ENCODE results near the gene DPEP1.
"Not testable (repeated sequence)": the region's sequence is repeated elsewhere in the genome, so short reads cannot be mapped to it uniquely, and the experiment has no call there.

The DPEP1 gene

DNA sequence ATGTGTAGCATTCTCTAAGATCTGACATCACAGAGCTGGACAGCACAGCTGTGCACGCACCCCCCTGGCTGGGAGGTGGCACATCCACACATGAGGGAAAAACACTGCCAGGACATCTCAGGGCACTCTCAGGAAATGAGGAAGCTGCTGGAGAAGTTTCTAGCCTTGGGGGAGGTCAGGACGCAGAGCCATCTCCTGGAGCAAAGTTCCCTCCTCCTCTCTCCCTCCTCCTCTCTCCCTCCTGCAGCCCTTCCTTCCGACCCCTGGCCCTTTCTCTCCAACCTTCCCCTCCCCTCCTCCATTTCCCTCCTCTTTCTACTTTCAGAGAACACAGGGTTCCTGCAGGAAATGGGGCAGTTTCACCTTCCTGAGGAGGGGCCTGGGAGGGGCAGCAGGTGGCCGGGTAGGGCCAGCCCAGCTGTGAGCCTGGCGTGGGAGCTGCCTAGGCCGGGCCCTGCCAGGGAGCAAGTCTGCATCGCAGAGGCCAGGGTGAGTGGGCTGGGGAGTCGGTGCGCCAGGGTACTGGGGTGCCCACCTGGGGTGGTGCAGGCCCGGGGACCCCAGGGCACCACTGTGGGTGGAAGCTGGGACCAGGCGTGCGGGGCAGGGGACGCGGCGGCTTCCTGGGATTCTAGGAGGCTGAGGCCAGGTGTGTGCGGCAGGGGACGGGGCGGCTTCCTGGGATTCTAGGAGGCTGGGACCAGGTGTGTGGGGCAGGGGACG is at the start of gene DPEP1:
Gene DPEP1 (plus strand): TSS at position 412 of the 723 bp plus-strand sequence. CDS start 16,769 bp downstream, outside the sequence.
- no peak for DNase-seq (ENCODE audit: low spot score)

DNA sequence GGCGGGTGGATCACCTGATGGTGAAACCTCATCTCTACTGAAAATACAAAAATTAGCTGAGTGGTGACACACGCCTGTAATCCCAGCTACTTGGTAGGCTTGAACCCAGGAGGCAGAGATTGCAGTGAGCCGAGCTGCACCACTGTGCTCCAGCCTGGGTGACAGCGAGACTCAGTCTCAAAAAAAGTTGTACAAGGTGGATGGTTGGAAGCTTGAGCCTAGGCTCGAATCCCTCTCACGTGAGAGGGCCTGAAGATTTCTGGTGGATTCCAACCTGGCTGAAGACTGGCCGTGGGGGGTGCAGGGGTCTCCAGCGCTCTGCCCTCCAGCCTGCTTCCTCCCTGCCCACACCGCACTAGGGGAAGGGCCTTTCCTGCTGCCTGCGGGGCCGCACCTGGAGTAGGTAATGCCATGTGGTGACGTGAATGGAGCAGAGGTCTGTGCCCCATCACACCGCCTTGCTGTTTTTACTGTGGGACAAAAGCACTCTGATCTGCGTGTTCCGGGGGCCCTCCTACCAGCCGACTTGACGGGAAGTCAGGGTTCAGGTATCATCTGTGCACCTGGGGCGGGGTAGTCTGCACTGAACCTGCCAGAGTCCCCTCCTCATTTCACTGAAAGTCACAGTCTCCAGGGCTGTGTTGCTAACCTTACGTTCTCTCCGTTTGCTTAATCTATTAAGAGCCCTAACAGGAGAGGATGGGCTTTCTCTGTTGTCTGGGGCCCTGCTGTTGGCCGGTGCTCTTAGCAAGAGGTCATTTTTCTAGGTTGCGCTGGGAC is 48.8 kb upstream of the DPEP1 start:
- no peak for DNase-seq (ENCODE audit: low spot score)

DNA sequence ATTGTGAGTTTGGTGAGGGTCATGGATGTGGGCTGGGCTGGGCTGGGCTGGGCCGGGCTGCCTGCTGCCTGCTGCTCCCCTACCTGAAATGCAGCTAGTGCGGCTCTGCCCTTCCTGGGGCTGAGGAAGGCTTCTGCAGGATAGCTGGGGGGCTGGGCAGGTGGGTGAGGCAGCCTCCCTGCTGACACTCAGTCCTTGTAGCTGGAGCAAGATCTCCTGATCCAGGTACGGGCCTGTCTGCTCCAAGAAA is 48.3 kb upstream of the DPEP1 start:
- DNase-seq (ENCODE audit: low spot score): no peak

- DNase-seq (ENCODE audit: low spot score): peak; percentile 37
Measured at GRCh38 chr16:89565506-89566372, 47.7 kb upstream of the DPEP1 start.

DNA sequence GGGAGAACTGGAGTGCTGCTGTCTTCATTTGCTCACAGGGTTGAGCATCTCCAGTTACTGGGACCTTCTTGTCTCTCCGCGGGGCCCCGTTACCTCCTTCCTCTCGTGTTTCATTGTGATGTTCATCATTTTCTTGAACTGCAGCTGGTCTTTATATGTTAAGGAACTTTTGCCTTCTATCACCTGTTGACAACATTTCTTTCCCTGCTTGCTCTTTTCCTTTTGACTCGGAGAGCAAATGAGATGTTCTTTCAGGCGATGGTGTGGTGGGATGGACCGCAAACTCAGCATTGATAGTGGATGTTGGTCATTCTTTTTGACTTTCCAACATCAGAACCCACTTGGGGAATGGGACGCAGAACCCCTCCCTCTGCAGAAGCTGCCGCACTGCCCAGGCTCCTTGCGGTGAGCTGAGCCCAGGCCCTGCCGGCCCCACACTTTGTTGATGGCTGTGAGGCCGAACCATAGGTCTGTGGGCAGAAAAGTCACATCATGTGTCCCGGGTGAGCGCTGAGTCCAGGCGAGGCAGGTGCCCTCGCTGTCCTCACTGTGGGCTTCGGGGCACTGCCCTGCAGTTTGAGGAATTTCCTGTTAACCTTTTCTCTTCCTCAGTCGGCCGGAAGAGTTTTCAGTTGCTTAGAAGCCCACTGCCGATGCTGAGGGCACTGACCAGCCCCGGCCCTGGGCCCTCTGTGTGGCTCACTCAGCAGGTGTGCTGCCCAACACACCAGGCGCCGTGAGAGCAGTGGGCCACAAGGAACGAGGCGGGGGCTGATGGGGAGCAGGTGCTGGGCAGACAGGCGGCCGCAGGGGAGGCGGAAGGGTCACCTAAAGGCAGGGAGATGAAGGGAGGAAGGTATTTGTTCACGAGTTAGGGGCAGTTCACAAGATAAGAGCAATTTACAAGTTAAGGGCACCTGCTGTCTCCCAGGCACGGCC is 45.5 kb upstream of the DPEP1 start:
- DNase-seq (ENCODE audit: low spot score): no peak

DNA sequence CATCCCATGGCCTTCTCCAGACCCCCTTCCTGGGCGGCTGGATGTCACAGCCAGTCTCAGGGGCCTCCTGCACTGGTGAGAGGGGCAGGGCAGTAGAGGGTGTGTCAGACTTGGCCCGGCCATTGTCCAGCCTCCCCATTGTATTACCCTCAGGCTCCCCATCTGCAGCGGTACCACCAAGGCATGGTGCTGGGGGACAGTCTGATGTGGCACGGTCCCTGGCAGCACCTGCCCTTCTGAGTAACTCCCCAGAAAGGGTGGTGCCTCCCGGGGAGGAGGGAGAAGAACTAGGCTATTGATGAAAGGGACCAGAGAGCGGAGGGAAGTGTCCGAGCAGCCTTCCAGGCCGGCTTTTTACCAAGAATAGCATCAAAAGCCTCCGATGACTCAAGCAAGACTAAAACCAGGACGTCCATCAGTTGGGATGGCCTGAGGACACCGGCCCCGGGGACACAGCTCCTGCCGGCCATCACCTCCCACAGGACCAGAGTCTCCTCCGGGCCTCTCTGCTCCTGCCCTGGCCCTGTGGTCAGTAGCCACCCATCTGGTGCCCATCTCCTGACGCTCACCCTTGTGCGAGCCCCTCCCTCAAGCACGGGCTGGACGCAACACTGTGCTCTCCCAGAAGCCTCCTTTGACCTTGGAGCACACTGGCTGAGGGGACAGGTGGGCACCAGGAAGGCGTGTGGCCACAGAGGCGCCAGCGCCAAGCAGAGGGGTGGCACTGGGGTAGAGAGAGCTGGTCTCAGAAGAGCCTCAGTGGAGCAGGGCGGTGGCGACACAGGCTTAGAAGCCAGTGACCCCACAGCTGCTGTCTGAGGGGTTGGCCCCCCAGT is 43.7 kb upstream of the DPEP1 start:
- DNase-seq (ENCODE audit: low spot score): no peak

DNA sequence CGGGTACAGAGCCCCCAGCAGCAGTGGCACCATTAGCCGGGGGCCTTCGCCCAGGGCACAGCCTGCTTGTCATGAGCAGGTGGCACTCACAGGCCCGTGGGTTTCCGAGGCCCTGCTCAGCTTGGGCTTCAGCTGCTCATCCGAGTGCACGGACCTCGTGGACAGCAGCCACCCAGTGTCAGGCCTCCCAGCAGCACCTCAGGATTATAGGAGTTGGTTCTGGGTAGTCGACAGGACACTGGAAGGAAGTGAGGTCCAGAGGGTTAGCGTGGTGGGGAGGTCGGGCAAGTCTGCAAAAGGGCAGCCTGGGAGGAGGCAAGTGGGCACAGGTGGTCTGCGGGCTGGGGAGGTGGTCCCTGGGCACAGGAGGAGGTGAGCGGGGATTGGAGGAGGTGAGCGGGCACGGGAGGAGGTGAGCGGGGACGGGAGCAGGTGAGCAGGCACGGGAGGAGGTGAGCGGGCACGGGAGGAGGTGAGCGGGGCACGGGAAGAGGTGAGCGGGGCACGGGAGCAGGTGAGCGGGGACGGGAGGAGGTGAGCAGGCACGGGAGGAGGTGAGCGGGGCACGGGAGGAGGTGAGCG is 43.0 kb upstream of the DPEP1 start:
- no peak for DNase-seq (ENCODE audit: low spot score)

GRCh38 chr16:89570983-89571598 is 42.4 kb upstream of the DPEP1 start:
- DNase-seq (ENCODE audit: low spot score): not testable (repeated sequence)

GRCh38 chr16:89571636-89572035 is 41.8 kb upstream of the DPEP1 start:
- no peak for DNase-seq (ENCODE audit: low spot score)

- DNase-seq (ENCODE audit: low spot score): no peak
Measured at GRCh38 chr16:89572073-89572484, 41.4 kb upstream of the DPEP1 start.

DNA sequence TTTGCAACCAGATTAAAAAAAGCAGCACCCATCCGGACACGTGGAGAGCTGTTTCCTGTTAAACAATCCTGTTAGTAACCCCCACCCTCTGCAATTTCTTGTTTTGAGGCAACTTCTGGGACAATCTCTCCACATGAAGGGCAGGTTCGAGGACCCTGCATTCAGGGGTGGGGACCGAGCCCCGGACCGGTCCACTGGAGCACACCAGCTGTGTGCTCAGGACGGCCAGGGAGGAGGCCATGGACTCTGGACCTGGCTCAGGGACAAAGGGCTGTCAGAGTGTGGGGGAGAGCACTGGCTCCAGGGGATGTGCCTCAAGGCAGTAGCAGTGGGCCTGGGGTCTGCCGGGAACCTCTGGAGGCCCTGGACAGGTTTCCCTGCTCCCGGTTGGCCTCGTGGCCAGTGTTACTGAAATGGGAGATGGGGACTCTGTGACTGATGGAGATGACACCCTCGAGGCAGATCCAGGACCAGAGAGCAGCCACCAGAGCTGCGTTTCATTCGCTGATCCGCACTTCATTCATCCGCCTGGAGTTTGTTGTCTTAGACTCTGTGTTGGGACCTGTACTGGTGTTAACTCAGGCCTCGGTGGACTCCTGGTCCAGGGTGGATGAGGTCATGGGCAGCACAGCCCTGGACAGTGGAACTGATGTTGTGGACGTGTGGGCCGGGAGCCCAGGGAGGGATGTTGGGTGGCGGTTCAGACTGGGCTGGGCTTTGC is 40.8 kb upstream of the DPEP1 start:
- DNase-seq (ENCODE audit: low spot score): no peak

DNA sequence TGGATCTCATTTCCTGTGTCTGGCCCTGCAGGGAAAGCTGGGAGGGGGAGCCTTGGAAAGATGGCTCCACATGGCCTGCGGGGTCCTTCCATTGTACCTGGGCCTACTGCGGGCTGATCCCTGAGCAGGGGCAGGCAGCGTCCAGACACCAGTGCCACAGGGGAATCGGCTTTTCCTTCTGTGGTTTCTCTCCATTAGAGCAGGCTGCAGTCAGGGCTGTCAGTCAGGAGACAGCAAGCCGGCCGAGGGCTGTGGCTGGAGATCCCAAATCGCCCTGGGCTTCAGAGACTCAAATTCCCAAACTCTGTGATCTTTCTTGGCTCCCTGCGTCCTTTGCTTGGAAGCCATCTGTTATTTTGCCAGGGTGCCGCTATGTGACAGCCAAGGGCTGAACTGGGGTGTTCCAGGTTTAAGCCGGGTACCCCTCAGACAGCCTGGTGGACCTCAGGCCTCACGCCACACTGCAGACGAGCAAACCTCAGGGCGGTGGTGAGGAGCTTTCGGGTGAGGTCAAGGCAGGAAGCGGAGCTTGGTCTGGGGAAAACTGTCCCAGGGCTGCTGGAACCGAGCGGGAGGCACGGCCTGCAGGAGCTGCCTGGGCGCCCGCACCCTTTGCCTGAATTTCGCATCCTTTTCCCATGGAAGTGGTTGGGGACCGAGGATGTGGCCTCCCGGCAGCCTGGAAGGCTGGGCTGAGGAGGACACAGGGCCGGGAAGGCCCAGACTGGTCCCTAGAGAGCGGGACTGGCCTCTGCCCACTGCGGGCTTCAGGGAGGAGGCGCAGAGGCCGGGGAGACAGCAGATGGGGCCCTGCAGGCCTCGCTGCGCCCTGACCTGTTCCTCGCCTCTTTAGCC is 39.4 kb upstream of the DPEP1 start:
- no peak for DNase-seq (ENCODE audit: low spot score)

DNA sequence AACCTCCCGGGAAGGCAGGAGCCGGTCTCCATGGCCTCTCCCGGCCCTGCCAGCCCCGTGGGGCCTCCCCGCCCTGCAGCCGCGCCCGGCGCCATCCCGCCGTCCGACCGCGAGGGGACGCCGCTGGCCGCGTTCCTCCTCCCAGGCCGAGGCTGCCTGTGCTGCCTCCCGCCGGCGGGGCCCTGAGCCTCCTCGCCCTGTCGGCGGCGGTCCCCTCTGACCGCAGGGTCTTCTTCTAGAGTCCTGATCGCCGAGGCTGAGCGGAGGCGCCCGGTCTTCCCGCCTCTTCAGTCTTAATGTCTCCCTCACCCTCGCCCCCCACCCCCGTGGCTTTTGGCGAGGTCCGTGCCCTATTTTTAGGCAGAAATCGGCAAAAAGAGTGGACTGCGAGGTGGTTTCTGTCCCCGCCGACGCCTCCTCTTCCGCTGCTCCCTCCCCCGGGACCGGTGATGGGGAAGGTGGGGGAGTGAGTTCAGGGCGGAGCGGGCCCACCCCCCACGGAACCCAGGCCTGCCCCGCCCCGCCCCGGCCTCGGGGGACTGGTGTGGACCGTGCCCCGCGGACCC is 38.7 kb upstream of the DPEP1 start:
- DNase-seq (ENCODE audit: low spot score): peak; percentile 80

- peak; percentile 54 for DNase-seq (ENCODE audit: low spot score)
Measured at GRCh38 chr16:89575247-89576152, 37.9 kb upstream of the DPEP1 start, which contains the start of gene CPNE7. Gene CPNE7 (plus strand): TSS chr16:89575758. CDS start chr16:89575898, 140 bp downstream.

GRCh38 chr16:89576153-89577054 is 37.0 kb upstream of the DPEP1 start:
- DNase-seq (ENCODE audit: low spot score): no peak

All from germinal center (tissue), 1 donor.